Upper lobe of right lung (tissue), 1 donor: Measurements from ENCODE around the gene STK4. TPM values are rescaled to one million over a fixed set of nuclear protein-coding genes. Genes with fewer than 3 reads are reported as not detected.

Experiments used
- ATAC-seq: fragments of 200-7000 bp; cut with Tn5 transposase; one replicate; pipeline ENCODE4 v1.9.1; 2020; ENCODE audit warnings: mild to moderate bottlenecking, moderate library complexity
- DNase-seq: peaks from one replicate; pipeline ENCODE4 v3.0.0-alpha.2; 2020
- H3K27ac ChIP-seq: fragments of 200-600 bp; one replicate; pipeline ENCODE4 v1.8.0; 2022
- H3K27me3 ChIP-seq: fragments of 200-600 bp; one replicate; pipeline ENCODE4 v1.8.0; 2022; ENCODE audit warnings: mild to moderate bottlenecking
- H3K36me3 ChIP-seq: fragments of 200-600 bp; one replicate; pipeline ENCODE4 v1.8.0; 2022
- H3K4me1 ChIP-seq: fragments of 200-600 bp; one replicate; pipeline ENCODE4 v1.8.0; 2022
- H3K4me3 ChIP-seq: fragments of 200-600 bp; one replicate; pipeline ENCODE4 v1.8.0; 2022; ENCODE audit warnings: mild to moderate bottlenecking
- H3K9me3 ChIP-seq: fragments of 200-600 bp; one replicate; pipeline ENCODE4 v1.8.0; 2022
- CTCF ChIP-seq: fragments of 200-600 bp; IDR thresholded peaks from one replicate; pipeline ENCODE4 v1.8.0; 2022; ENCODE audit warnings: antibody characterized with exemption
- intact Hi-C: fragments of 100-400 bp; cut with DNase I; formaldehyde crosslinking; loops from one replicate; pipeline ENCODE4 v1.11.0; 2022
- total RNA-seq: library from RNA; stranded (reverse); fragmentation: NEBNext Ultra II Directional; extraction: Animal tissue kit (Norgen Biotek cat#: 25700); gene quantifications from one replicate; pipeline ENCODE4 v1.2.1, GENCODE V29; 2021
- donor health status: DM: no; HTN: yes; CAD: no; lungs with severe emphysema.

STK4 gene
- total RNA-seq, 1 donor from 2014 or later, result 52.6 TPM

GRCh38 chr20:45034436-45034835, 68.1 kb downstream of the STK4 start:
- H3K4me1 ChIP-seq, result peaks cover 28% of the 10 kb centered on the region
- TF ChIP-seq CTCF, result no peak
- H3K9me3 ChIP-seq, result no peaks in the 10 kb centered on the region
- no peak overlapping the region for H3K27ac ChIP-seq
- peaks cover 16% of the 10 kb centered on the region for H3K36me3 ChIP-seq
- no peak for ATAC-seq
- intact Hi-C loops, result no loop called here
- no peaks in the 10 kb centered on the region for H3K27me3 ChIP-seq
- DNase-seq, result no peak
- no peak overlapping the region for H3K4me3 ChIP-seq

- Histone ChIP-seq H3K27ac (no peak overlapping the region), H3K9me3 (no peaks in the 10 kb centered on the region), H3K27me3 (no peaks in the 10 kb centered on the region), H3K4me1 (peaks cover 35% of the 10 kb centered on the region), H3K4me3 (no peak overlapping the region), H3K36me3 (peaks cover 16% of the 10 kb centered on the region)
- no peak for TF ChIP-seq CTCF
- DNase-seq (no peak), ATAC-seq (no peak)
- intact Hi-C loops, result no loop called here
These were observed 69.9 kb downstream of the STK4 start for GRCh38 chr20:45036044-45036755.

GRCh38 chr20:45037050-45037449, 70.7 kb downstream of the STK4 start:
- no peaks in the 10 kb centered on the region for H3K9me3 ChIP-seq
- ATAC-seq, result no peak
- H3K4me1 ChIP-seq, result peaks cover 35% of the 10 kb centered on the region
- H3K27ac ChIP-seq, result no peak overlapping the region
- H3K4me3 ChIP-seq, result no peak overlapping the region
- H3K36me3 ChIP-seq, result peaks cover 11% of the 10 kb centered on the region
- no peaks in the 10 kb centered on the region for H3K27me3 ChIP-seq
- no peak for DNase-seq
- TF ChIP-seq CTCF, result no peak
- intact Hi-C loops, result no loop called here

- intact Hi-C loops, result no loop called here
- no peak for ATAC-seq
- Histone ChIP-seq H3K4me1 (peaks cover 35% of the 10 kb centered on the region), H3K36me3 (peaks cover 11% of the 10 kb centered on the region), H3K9me3 (no peaks in the 10 kb centered on the region), H3K27ac (no peak overlapping the region), H3K4me3 (no peak overlapping the region), H3K27me3 (no peaks in the 10 kb centered on the region)
- TF ChIP-seq CTCF, result no peak
- no peak for DNase-seq
These were observed 71.3 kb downstream of the STK4 start for GRCh38 chr20:45037635-45038034.

- Histone ChIP-seq H3K36me3 (peaks cover 11% of the 10 kb centered on the region), H3K4me3 (no peak overlapping the region), H3K27ac (peak overlapping the region; percentile 21), H3K4me1 (peaks cover 35% of the 10 kb centered on the region), H3K9me3 (no peaks in the 10 kb centered on the region), H3K27me3 (no peaks in the 10 kb centered on the region)
- no peak for DNase-seq
- TF ChIP-seq CTCF, result no peak
- intact Hi-C loops, result no loop called here
- ATAC-seq, result no peak
These were observed 72.6 kb downstream of the STK4 start for GRCh38 chr20:45038745-45039474.
